HCT116 (cell line): Measurements from ENCODE around the gene TUBA1B. TPM values are rescaled to one million over a fixed set of nuclear protein-coding genes. Genes with fewer than 3 reads are reported as not detected.

ENCODE experiments used
- ATAC-seq: fragments of 200-7000 bp; cut with Tn5 transposase; 2 replicates; pipeline ENCODE4 v1.9.1; 2020; ENCODE audit warnings: mild to moderate bottlenecking, moderate library complexity
- BruUV-seq: library from RNA; stranded (reverse); fragments of 400-500 nt; replicated peaks from 2 replicates; lab custom pipeline; 2021; lab: Mats Ljungman, UMichigan
- CTCF ChIA-PET: fragments of 300-600 bp; sonication (Branson Sonifier 250); formaldehyde crosslinking; loops from one replicate; lab custom pipeline; 2021; ENCODE audit warnings: antibody characterized with exemption; lab: Charles Lee
- POLR2A ChIA-PET: fragments of 300-600, 350-600 bp; sonication (Branson Sonifier 250); formaldehyde crosslinking; loops from one replicate; lab custom pipeline; 2021; ENCODE audit warnings: antibody characterized with exemption; lab: Charles Lee
- RAD21 ChIA-PET, 2 experiments: fragments of 300-600 bp; sonication (Branson Sonifier 250); formaldehyde crosslinking; loops; one replicate each; lab custom pipeline; 2023; ENCODE audit warnings: low total read pairs in 2 of 2; ENCODE audit not compliant: uncharacterized antibody in 2 of 2, unreplicated experiment in 2 of 2, low non-redundant PET in 1 of 2; lab: Charles Lee
- DNase-seq: peaks from one replicate; pipeline ENCODE4 v3.0.0-alpha.2; 2010; ENCODE audit warnings: low read depth, low spot score
- H2AFZ ChIP-seq: fragments of 200-600 bp; shearing (Covaris generic), sonication (generic); 2 replicates; pipeline ENCODE4 v1.6.1; 2017; ENCODE audit warnings: low read depth, mixed run types, mixed read lengths, antibody characterized with exemption, low read length; ENCODE audit not compliant: poor library complexity, severe bottlenecking
- H3K27ac ChIP-seq: 2 replicates; pipeline ENCODE4 v1.5.1; 2012; ENCODE audit warnings: low read depth, low read length
- H3K27me3 ChIP-seq: fragments of 200-600 bp; sonication (generic); 2 replicates; pipeline ENCODE4 v1.6.1; 2016; ENCODE audit warnings: mixed run types, low read length, mixed read lengths; ENCODE audit not compliant: insufficient read depth
- H3K36me3 ChIP-seq, 2 experiments: fragments of 200-500 bp in 1 of 2; fragments of 200-600 bp in 1 of 2; sonication (Bioruptor generic) in 1 of 2; sonication (generic) in 1 of 2; 2 replicates each; pipeline versions ENCODE4 v1.5.1 to v1.6.1; 2014 to 2016; ENCODE audit warnings: low read length in 2 of 2, inconsistent platforms in 1 of 2, mixed read lengths in 1 of 2, mixed run types in 1 of 2; ENCODE audit not compliant: insufficient read depth in 2 of 2, control insufficient read depth in 1 of 2
- H3K4me1 ChIP-seq, 2 experiments: fragments of 200-600 bp in 1 of 2; sonication (generic) in 1 of 2; 2 replicates each; pipeline versions ENCODE4 v1.5.1 to v1.6.1; 2012 to 2017; ENCODE audit warnings: low read length in 2 of 2, inconsistent platforms in 1 of 2, mild to moderate bottlenecking in 1 of 2, mixed read lengths in 1 of 2, mixed run types in 1 of 2, moderate library complexity in 1 of 2; ENCODE audit not compliant: insufficient read depth in 2 of 2, control insufficient read depth in 1 of 2
- H3K4me2 ChIP-seq: fragments of 200-600 bp; sonication (generic); 2 replicates; pipeline ENCODE4 v1.6.1; 2017; ENCODE audit warnings: mixed run types, low read length, mixed read lengths
- H3K4me3 ChIP-seq, 2 experiments: fragments of 200-600 bp in 1 of 2; sonication (generic) in 1 of 2; replicated peaks in 1 of 2; 2 replicates each; pipeline ENCODE4 v1.5.1; 2011 to 2016; ENCODE audit warnings: low read length in 2 of 2, control low read depth in 1 of 2, low read depth in 1 of 2, mild to moderate bottlenecking in 1 of 2, mixed read lengths in 1 of 2, mixed run types in 1 of 2
- H3K79me2 ChIP-seq: fragments of 200-600 bp; sonication (generic); 2 replicates; pipeline ENCODE4 v1.6.1; 2017; ENCODE audit warnings: mild to moderate bottlenecking, mixed run types, low read length, moderate library complexity, mixed read lengths; ENCODE audit not compliant: insufficient read depth
- H3K9ac ChIP-seq: fragments of 200-600 bp; sonication (generic); 2 replicates; pipeline ENCODE4 v1.6.1; 2016; ENCODE audit warnings: low read length, mixed read lengths
- H3K9me2 ChIP-seq: fragments of 200-600 bp; sonication (generic), shearing (Covaris generic); 2 replicates; pipeline ENCODE4 v1.6.1; 2017; ENCODE audit warnings: mixed run types, mild to moderate bottlenecking, moderate library complexity; ENCODE audit not compliant: insufficient read depth
- H3K9me3 ChIP-seq, 2 experiments: fragments of 200-500 bp in 1 of 2; fragments of 200-600 bp in 1 of 2; sonication (Bioruptor generic) in 1 of 2; sonication (generic) in 1 of 2; 2 replicates each; pipeline ENCODE4 v1.6.1; 2014 to 2017; ENCODE audit warnings: low read length in 2 of 2, mixed read lengths in 2 of 2, inconsistent platforms in 1 of 2, low read depth in 1 of 2, mild to moderate bottlenecking in 1 of 2, mixed run types in 1 of 2, moderate library complexity in 1 of 2; ENCODE audit not compliant: control insufficient read depth in 1 of 2, insufficient read depth in 1 of 2
- H4K20me1 ChIP-seq: fragments of 200-600 bp; sonication (generic), shearing (Covaris generic); 2 replicates; pipeline ENCODE4 v1.6.1; 2017; ENCODE audit warnings: mixed run types, mild to moderate bottlenecking, moderate library complexity; ENCODE audit not compliant: insufficient read depth
- CBX3 ChIP-seq: IDR thresholded peaks from 2 replicates; pipeline ENCODE4 v1.6.1; 2012; ENCODE audit warnings: low read depth
- EGR1 ChIP-seq: IDR thresholded peaks from 2 replicates; pipeline ENCODE4 v1.6.1; 2012; ENCODE audit warnings: low read depth
- ELF1 ChIP-seq: IDR thresholded peaks from 2 replicates; pipeline ENCODE4 v1.6.1; 2012; ENCODE audit warnings: low read depth, borderline replicate concordance
- EZH2phosphoT487 ChIP-seq: fragments of 200-600 bp; IDR thresholded peaks from 2 replicates; pipeline ENCODE4 v1.6.1; 2018; ENCODE audit warnings: antibody characterized with exemption, borderline replicate concordance
- FOSL1 ChIP-seq: IDR thresholded peaks from 2 replicates; pipeline ENCODE4 v1.6.1; 2012; ENCODE audit warnings: low read depth
- POLR2A ChIP-seq: IDR thresholded peaks from 2 replicates; pipeline ENCODE4 v1.7.0; 2011; ENCODE audit warnings: borderline replicate concordance; ENCODE audit not compliant: insufficient read depth, insufficient read length; ENCODE audit errors: extremely low read depth
- POLR2AphosphoS5 ChIP-seq: IDR thresholded peaks from 2 replicates; pipeline ENCODE4 v1.6.1; 2011; ENCODE audit warnings: mild to moderate bottlenecking, low read depth, low read length, moderate library complexity
- TCF7L2 ChIP-seq: IDR thresholded peaks from 2 replicates; pipeline ENCODE4 v1.7.0; 2011; ENCODE audit warnings: borderline replicate concordance, inconsistent platforms; ENCODE audit not compliant: insufficient read depth, insufficient read length; ENCODE audit errors: extremely low read depth
- ZFX ChIP-seq: fragments of 450-650 bp; IDR thresholded peaks from 2 replicates; pipeline ENCODE4 v1.6.1; 2017
- ZNF274 ChIP-seq: fragments of 200-500 bp; sonication (Bioruptor generic); IDR thresholded peaks from 2 replicates; pipeline ENCODE4 v1.6.1; 2014; ENCODE audit warnings: mild to moderate bottlenecking, low read depth, low read length, inconsistent platforms
- intact Hi-C: fragments of 100-400 bp; cut with micrococcal nuclease; formaldehyde crosslinking; loops from 2 replicates; pipeline ENCODE4 v1.10.0; 2022
- total RNA-seq: library from RNA; stranded (reverse); gene quantifications from one replicate; pipeline ENCODE4 v1.2.1, GENCODE V29; 2021; ENCODE audit not compliant: unreplicated experiment
- TF ChIP-seq, protein P1 (sequence below): IDR thresholded peaks from 2 replicates; pipeline ENCODE4 v1.6.1; 2012; ENCODE audit warnings: low read depth
- TF ChIP-seq, protein P2 (sequence below): IDR thresholded peaks from 2 replicates; pipeline ENCODE4 v1.6.1; 2012
- TF ChIP-seq, protein P3 (sequence below): IDR thresholded peaks from 2 replicates; pipeline ENCODE4 v1.6.1; 2012

The TUBA1B gene
- total RNA-seq, 1 experiment from 2014 or later = 1,628 TPM

DNA sequence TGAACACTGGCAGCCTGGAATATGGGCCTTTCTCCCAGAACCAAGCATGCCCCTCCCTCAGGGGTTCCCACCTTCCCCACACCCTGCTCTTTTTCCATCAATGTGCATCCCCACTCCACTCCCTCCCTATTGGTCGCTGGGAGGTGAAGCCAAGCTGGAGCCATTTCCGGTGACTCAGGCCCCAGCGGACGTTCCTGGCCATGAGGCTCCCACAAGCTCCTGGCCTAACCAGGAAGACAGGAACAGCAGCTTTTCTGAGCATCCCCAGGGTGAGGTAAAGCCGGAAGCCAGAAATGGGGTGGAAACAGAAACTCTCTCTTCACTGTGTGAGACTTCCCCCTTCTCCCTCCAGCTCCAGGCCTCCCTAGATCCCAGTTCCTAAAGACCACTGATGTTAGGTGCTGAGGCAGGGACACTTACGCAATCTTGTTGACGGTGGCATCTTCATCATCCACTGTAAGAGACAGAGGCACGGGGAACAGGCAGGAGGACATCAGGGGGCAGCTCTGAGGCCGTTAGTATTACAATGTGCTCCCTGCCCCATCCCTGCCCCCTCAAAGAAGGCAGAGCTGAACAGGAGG is 25.6 kb downstream of the TUBA1B start:
- RAD21 ChIA-PET = no interaction called here
- no peaks in the 10 kb centered on the region for H4K20me1 ChIP-seq
- no peak overlapping the region for H2AFZ ChIP-seq
- no peaks in the 10 kb centered on the region for H3K9me2 ChIP-seq
- peaks cover 4% of the 10 kb centered on the region for H3K79me2 ChIP-seq
- ATAC-seq (no peak), DNase-seq (no peak)
- TF ChIP-seq POLR2AphosphoS5 = no peak
- no peak for TF ChIP-seq ZNF274
- intact Hi-C loops = no loop called here
- no TSS peak for BruUV-seq
- CTCF ChIA-PET = interaction anchor here (1.7 kb wide), 1 partner anchor 17 kb away, joined by 6 read pairs; no protein-coding TSS in a partner anchor
- peaks cover 6 to 23% of the 10 kb centered on the region in 2 experiments; a peak in 3 of 4 replicates for H3K4me1 ChIP-seq
- no peak overlapping the region for H3K27ac ChIP-seq
- no peaks in the 10 kb centered on the region for H3K9me3 ChIP-seq
- peaks cover 0 to 8% of the 10 kb centered on the region in 2 experiments; a peak in 2 of 4 replicates for H3K36me3 ChIP-seq
- POLR2A ChIA-PET = interaction anchor here (1.0 to 1.2 kb wide), 2 partner anchors 17 to 25 kb away, joined by 3 to 4 read pairs; partner anchors contain the start of gene TUBA1B
- no peak overlapping the region for H3K9ac ChIP-seq
- no peak overlapping the region for H3K4me3 ChIP-seq
- no peak overlapping the region for H3K4me2 ChIP-seq
- H3K27me3 ChIP-seq = no peaks in the 10 kb centered on the region

DNA sequence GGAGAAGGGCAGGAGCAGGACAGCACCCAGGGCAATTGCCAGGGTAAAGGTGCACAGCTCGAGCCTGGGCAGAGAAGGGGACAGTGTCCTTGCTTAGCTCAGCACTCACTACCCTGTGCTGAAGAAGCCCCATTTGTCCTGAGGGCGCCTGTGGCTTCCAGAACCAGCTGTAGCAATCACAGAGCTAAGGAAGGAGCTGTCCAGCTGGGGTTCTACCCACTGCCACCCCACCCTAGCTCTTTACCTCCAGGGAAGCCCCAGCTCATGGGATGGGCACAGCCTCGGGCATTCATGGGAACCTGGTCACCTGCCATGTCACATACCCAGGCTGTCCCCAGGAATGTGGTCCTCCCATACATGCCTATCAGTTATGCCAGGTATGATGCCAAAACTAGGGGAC is 26.4 kb downstream of the TUBA1B start:
- Histone ChIP-seq H2AFZ (no peak overlapping the region), H3K9me3 (no peaks in the 10 kb centered on the region), H3K36me3 (peaks cover 6 to 8% of the 10 kb centered on the region in 2 experiments; a peak in 2 of 4 replicates), H3K4me1 (peaks cover 6 to 22% of the 10 kb centered on the region in 2 experiments; a peak in 3 of 4 replicates), H3K79me2 (peaks cover 4% of the 10 kb centered on the region), H3K4me2 (no peak overlapping the region), H3K27me3 (no peaks in the 10 kb centered on the region), H3K4me3 (no peak overlapping the region), H3K9ac (no peak overlapping the region), H3K9me2 (no peaks in the 10 kb centered on the region), H4K20me1 (no peaks in the 10 kb centered on the region), H3K27ac (no peak overlapping the region)
- RAD21 ChIA-PET = no interaction called here
- POLR2A ChIA-PET = interaction anchor here (1.2 to 1.3 kb wide), 2 partner anchors 17 to 26 kb away, joined by 3 to 4 read pairs; partner anchors contain the start of gene TUBA1B
- BruUV-seq = no TSS peak
- CTCF ChIA-PET = interaction anchor here (1.7 kb wide), 1 partner anchor 17 kb away, joined by 6 read pairs; no protein-coding TSS in a partner anchor
- intact Hi-C loops = no loop called here
- ATAC-seq (no peak), DNase-seq (no peak)
- TF ChIP-seq POLR2A (no peak), EGR1 (no peak), ELF1 (no peak), TCF7L2 (no peak), ZNF274 (no peak), CBX3 (no peak), ZFX (no peak), EZH2phosphoT487 (no peak), FOSL1 (no peak)
- TF ChIP-seq, protein P1, sequence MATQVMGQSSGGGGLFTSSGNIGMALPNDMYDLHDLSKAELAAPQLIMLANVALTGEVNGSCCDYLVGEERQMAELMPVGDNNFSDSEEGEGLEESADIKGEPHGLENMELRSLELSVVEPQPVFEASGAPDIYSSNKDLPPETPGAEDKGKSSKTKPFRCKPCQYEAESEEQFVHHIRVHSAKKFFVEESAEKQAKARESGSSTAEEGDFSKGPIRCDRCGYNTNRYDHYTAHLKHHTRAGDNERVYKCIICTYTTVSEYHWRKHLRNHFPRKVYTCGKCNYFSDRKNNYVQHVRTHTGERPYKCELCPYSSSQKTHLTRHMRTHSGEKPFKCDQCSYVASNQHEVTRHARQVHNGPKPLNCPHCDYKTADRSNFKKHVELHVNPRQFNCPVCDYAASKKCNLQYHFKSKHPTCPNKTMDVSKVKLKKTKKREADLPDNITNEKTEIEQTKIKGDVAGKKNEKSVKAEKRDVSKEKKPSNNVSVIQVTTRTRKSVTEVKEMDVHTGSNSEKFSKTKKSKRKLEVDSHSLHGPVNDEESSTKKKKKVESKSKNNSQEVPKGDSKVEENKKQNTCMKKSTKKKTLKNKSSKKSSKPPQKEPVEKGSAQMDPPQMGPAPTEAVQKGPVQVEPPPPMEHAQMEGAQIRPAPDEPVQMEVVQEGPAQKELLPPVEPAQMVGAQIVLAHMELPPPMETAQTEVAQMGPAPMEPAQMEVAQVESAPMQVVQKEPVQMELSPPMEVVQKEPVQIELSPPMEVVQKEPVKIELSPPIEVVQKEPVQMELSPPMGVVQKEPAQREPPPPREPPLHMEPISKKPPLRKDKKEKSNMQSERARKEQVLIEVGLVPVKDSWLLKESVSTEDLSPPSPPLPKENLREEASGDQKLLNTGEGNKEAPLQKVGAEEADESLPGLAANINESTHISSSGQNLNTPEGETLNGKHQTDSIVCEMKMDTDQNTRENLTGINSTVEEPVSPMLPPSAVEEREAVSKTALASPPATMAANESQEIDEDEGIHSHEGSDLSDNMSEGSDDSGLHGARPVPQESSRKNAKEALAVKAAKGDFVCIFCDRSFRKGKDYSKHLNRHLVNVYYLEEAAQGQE = no peak
- TF ChIP-seq, protein P2, sequence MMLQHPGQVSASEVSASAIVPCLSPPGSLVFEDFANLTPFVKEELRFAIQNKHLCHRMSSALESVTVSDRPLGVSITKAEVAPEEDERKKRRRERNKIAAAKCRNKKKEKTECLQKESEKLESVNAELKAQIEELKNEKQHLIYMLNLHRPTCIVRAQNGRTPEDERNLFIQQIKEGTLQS = no peak
- TF ChIP-seq, protein P3, sequence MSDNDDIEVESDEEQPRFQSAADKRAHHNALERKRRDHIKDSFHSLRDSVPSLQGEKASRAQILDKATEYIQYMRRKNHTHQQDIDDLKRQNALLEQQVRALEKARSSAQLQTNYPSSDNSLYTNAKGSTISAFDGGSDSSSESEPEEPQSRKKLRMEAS = no peak
